ENCODE measurements around the gene NFKBIA. TPM values are rescaled to one million over a fixed set of nuclear protein-coding genes. Genes with fewer than 3 reads are reported as not detected.

The NFKBIA gene
- total and polyA plus RNA-seq, 2 of the 8 experiments (the other 6 are each of a cell fraction or from before 2014, with no cell fraction given), result 25.9 to 49.7 TPM

- H3K4ac ChIP-seq (replicated peaks; ENCODE audit: insufficient read length, low read depth, low read length), result no peak overlapping the region
- no peaks in the 10 kb centered on the region for H3K79me1 ChIP-seq (ENCODE audit: low read depth, low read length)
- DNase-seq (ENCODE audit: low read depth in 1 of 2, low spot score in 2 of 2), result no peak
- no peak for TF ChIP-seq SAP30 (IDR thresholded peaks at IDR 0.05; ENCODE audit: insufficient read depth, insufficient replicate concordance, low read length)
- TF ChIP-seq SRF (IDR thresholded peaks at IDR 0.05; ENCODE audit: low read depth, low read length), result no peak
- no peak for TF ChIP-seq SP4 (IDR thresholded peaks at IDR 0.05; ENCODE audit: low read length)
- TF ChIP-seq POLR2AphosphoS5 (IDR thresholded peaks at IDR 0.05; ENCODE audit: low read depth, low read length), result no peak
- no peak for TF ChIP-seq USF2 (IDR thresholded peaks at IDR 0.05; ENCODE audit: low read length)
- no peak for TF ChIP-seq MAFK (IDR thresholded peaks at IDR 0.05; ENCODE audit: low read depth, low read length)
- H2BK5ac ChIP-seq (ENCODE audit: low read depth, low read length), result no peak overlapping the region
- H4K8ac ChIP-seq (ENCODE audit: extremely low read depth, insufficient read depth, low read length), result no peak overlapping the region
- no peaks in the 10 kb centered on the region for H3K27me3 ChIP-seq (replicated peaks in 1 of 4; ENCODE audit: control insufficient read depth in 3 of 4, extremely low read depth in 1 of 4, insufficient read depth in 3 of 4, low read length in 3 of 4)
- H3K27ac ChIP-seq (ENCODE audit: low read depth, low read length), result no peak overlapping the region
- no peaks in the 10 kb centered on the region for H3K9me3 ChIP-seq (ENCODE audit: insufficient read depth in 2 of 2, low read depth in 1 of 2, low read length in 1 of 2)
- H2BK15ac ChIP-seq (ENCODE audit: low read length), result no peak overlapping the region
- no peak overlapping the region for H3K23ac ChIP-seq (ENCODE audit: insufficient read length)
- ChIA-PET CTCF (ENCODE audit: partially characterized antibody) (no interaction called here), POLR2A (ENCODE audit: partially characterized antibody) (no interaction called here)
- no peak overlapping the region for H4K91ac ChIP-seq (replicated peaks; ENCODE audit: insufficient read length, low read length)
- no peak overlapping the region for H4K5ac ChIP-seq (ENCODE audit: insufficient read length, low read depth, low read length)
- H2AFZ ChIP-seq (ENCODE audit: low read length), result no peak overlapping the region
- no peak overlapping the region for H3K4me3 ChIP-seq (ENCODE audit: extremely low read depth in 1 of 4, insufficient read depth in 2 of 4, low read depth in 3 of 4, low read length in 4 of 4)
- H3K79me2 ChIP-seq (ENCODE audit: control insufficient read depth in 1 of 2, insufficient read depth in 2 of 2, low read length in 2 of 2), result no peaks in the 10 kb centered on the region
- no peaks in the 10 kb centered on the region for H3K23me2 ChIP-seq (ENCODE audit: low read depth, low read length)
- 88% methylated on average over 2 of the region's 2 CpGs; no CpG with 5 or more reads in 1 of the 2 experiments for WGBS, 2 experiments (ENCODE audit: extremely low coverage in 1 of 2, insufficient coverage in 1 of 2, insufficient read length in 1 of 2, insufficient replicate concordance in 2 of 2, low coverage in 1 of 2, low lambda C conversion rate in 2 of 2, missing lambda C conversion rate in 1 of 2)
- H2BK20ac ChIP-seq (ENCODE audit: low read length), result no peak overlapping the region
- no peak overlapping the region for H3K4me2 ChIP-seq (ENCODE audit: insufficient read depth in 1 of 2, low read depth in 2 of 2, low read length in 2 of 2)
- H3K4me1 ChIP-seq (replicated peaks in 1 of 4; ENCODE audit: control insufficient read depth in 3 of 4, insufficient read depth in 4 of 4, low read length in 3 of 4), result no peaks in the 10 kb centered on the region
- no peak overlapping the region for H3K18ac ChIP-seq (ENCODE audit: extremely low read depth, low read length)
- FAIRE-seq, result no peak
- no peak overlapping the region for H3K56ac ChIP-seq (replicated peaks; ENCODE audit: insufficient read length, low read depth, low read length)
- no peak overlapping the region for H3K14ac ChIP-seq (ENCODE audit: insufficient read length)
- H3K36me3 ChIP-seq (ENCODE audit: control insufficient read depth in 2 of 4, insufficient read depth in 4 of 4, low read length in 3 of 4), result no peaks in the 10 kb centered on the region
- no peaks in the 10 kb centered on the region for H4K20me1 ChIP-seq (replicated peaks in 1 of 2; ENCODE audit: control insufficient read depth in 1 of 2, insufficient read depth in 2 of 2, low read length in 2 of 2)
- no peak overlapping the region for H3K9ac ChIP-seq (replicated peaks in 1 of 4; ENCODE audit: extremely low read depth in 1 of 4, low read depth in 3 of 4, low read length in 3 of 4)
- H2BK12ac ChIP-seq (ENCODE audit: low read depth, low read length), result no peak overlapping the region
- H2AK5ac ChIP-seq (ENCODE audit: low read depth, low read length), result no peak overlapping the region
- no peak overlapping the region for H2BK120ac ChIP-seq (replicated peaks; ENCODE audit: low read depth, low read length)
Observed at GRCh38 chr14:35425850-35426249, 21.3 kb upstream of the NFKBIA start.

Data from H1 (cell line).